GM23338 (cell line): Measurements from ENCODE around the gene CDH4. TPM values are rescaled to one million over a fixed set of nuclear protein-coding genes. Genes with fewer than 3 reads are reported as not detected.
A peak's percentile ranks its signal among the peaks of the same experiment; 100 is the strongest.

Experiments used
- ATAC-seq: fragments of 200-7000 bp; cut with Tn5 transposase; 3 replicates; pipeline ENCODE4 v1.9.1; 2020
- DNase-seq: peaks from one replicate; pipeline ENCODE4 v3.0.0-alpha.2; 2015; ENCODE audit warnings: low spot score
- H2AFZ ChIP-seq: fragments of 200-600 bp; sonication (generic); 2 replicates; pipeline ENCODE4 v1.8.0; 2016; ENCODE audit warnings: antibody characterized with exemption, mild to moderate bottlenecking, moderate library complexity
- H3F3A ChIP-seq: fragments of 200-600 bp; sonication (generic); replicated peaks from 2 replicates; pipeline ENCODE4 v1.8.0; 2017; ENCODE audit warnings: antibody characterized with exemption, mixed run types, low read depth
- H3K27ac ChIP-seq: fragments of 200-600 bp; sonication (generic); 2 replicates; pipeline ENCODE4 v1.6.1; 2016; ENCODE audit warnings: low read depth
- H3K27me3 ChIP-seq: fragments of 200-600 bp; sonication (generic); 2 replicates; pipeline ENCODE4 v1.8.0; 2016; ENCODE audit warnings: mild to moderate bottlenecking, mixed run types, moderate library complexity; ENCODE audit not compliant: insufficient read depth
- H3K36me3 ChIP-seq: fragments of 200-600 bp; sonication (generic); 2 replicates; pipeline ENCODE4 v1.8.0; 2016; ENCODE audit warnings: mild to moderate bottlenecking; ENCODE audit not compliant: insufficient read depth
- H3K4me1 ChIP-seq: fragments of 200-600 bp; sonication (generic); 2 replicates; pipeline ENCODE4 v1.8.0; 2016; ENCODE audit warnings: mild to moderate bottlenecking, moderate library complexity; ENCODE audit not compliant: insufficient read depth
- H3K4me2 ChIP-seq: fragments of 200-600 bp; sonication (generic); 2 replicates; pipeline ENCODE4 v1.7.1; 2017; ENCODE audit warnings: mixed run types
- H3K4me3 ChIP-seq: fragments of 200-600 bp; sonication (generic); 2 replicates; pipeline ENCODE4 v1.6.1; 2016; ENCODE audit warnings: mixed run types
- H3K79me2 ChIP-seq: fragments of 200-600 bp; sonication (generic); replicated peaks from 2 replicates; pipeline ENCODE4 v1.8.0; 2017; ENCODE audit warnings: mild to moderate bottlenecking; ENCODE audit not compliant: insufficient read depth
- H3K9me2 ChIP-seq: fragments of 200-600 bp; sonication (generic); 2 replicates; pipeline ENCODE4 v1.8.0; 2017; ENCODE audit not compliant: insufficient read depth
- H4K20me1 ChIP-seq: fragments of 200-600 bp; sonication (generic); replicated peaks from 2 replicates; pipeline ENCODE4 v1.8.0; 2017; ENCODE audit warnings: mild to moderate bottlenecking; ENCODE audit not compliant: insufficient read depth
- H3K27ac Mint-ChIP-seq: 2 replicates; pipeline ENCODE4 v1.8.0; 2020; ENCODE audit warnings: inconsistent platforms, mild to moderate bottlenecking, moderate library complexity, mixed read lengths
- H3K27me3 Mint-ChIP-seq: 3 replicates; pipeline ENCODE4 v1.8.0; 2022; ENCODE audit warnings: low read depth, mild to moderate bottlenecking, moderate library complexity, mixed read lengths, inconsistent platforms; ENCODE audit not compliant: insufficient read depth, poor library complexity
- H3K36me3 Mint-ChIP-seq: 3 replicates; pipeline ENCODE4 v1.8.0; 2021; ENCODE audit warnings: low read depth, mild to moderate bottlenecking, inconsistent platforms, moderate library complexity, mixed read lengths
- H3K4me1 Mint-ChIP-seq: 3 replicates; pipeline ENCODE4 v1.8.0; 2020; ENCODE audit warnings: mild to moderate bottlenecking, inconsistent platforms, mixed read lengths
- H3K4me3 Mint-ChIP-seq: 3 replicates; pipeline ENCODE4 v1.8.0; 2021; ENCODE audit warnings: moderate library complexity, mild to moderate bottlenecking, inconsistent platforms, mixed read lengths
- H3K9me3 Mint-ChIP-seq: 3 replicates; pipeline ENCODE4 v1.8.0; 2020; ENCODE audit warnings: moderate library complexity, mild to moderate bottlenecking, inconsistent platforms, mixed read lengths
- CREB1 ChIP-seq: fragments of 250-450 bp; sonication (Bioruptor Pico); IDR thresholded peaks from 2 replicates; pipeline ENCODE4 v1.5.0; 2020; ENCODE audit warnings: low read depth, mild to moderate bottlenecking, moderate library complexity
- CTCF ChIP-seq, 2 experiments: fragments of 200-600 bp in 1 of 2; sonication (generic) in 1 of 2; conservative IDR thresholded peaks; 2 replicates each; pipeline versions ENCODE4 v1.5.1 to v1.6.1; 2016 to 2017; ENCODE audit warnings: antibody characterized with exemption in 2 of 2, low read depth in 2 of 2, mild to moderate bottlenecking in 2 of 2, moderate library complexity in 1 of 2
- EZH2 ChIP-seq: fragments of 200-600 bp; sonication (generic); IDR thresholded peaks from one replicate; pipeline ENCODE4 v1.8.0; 2017; ENCODE audit warnings: antibody characterized with exemption, mild to moderate bottlenecking, low read depth; ENCODE audit not compliant: unreplicated experiment
- EZH2phosphoT487 ChIP-seq: fragments of 200-600 bp; sonication (generic); IDR thresholded peaks from one replicate; pipeline ENCODE4 v1.8.1; 2018; ENCODE audit warnings: antibody characterized with exemption; ENCODE audit not compliant: unreplicated experiment
- POLR2AphosphoS5 ChIP-seq: IDR thresholded peaks from 2 replicates; pipeline ENCODE4 v1.6.1; 2016; ENCODE audit warnings: antibody characterized with exemption, low read depth
- REST ChIP-seq: IDR thresholded peaks from one replicate; pipeline ENCODE4 v1.6.1; 2018; ENCODE audit warnings: antibody characterized with exemption; ENCODE audit not compliant: unreplicated experiment
- ZNF114 ChIP-seq: fragments of 250-450 bp; sonication (Bioruptor Pico); IDR thresholded peaks from 2 replicates; pipeline ENCODE4 v1.5.0; 2020; ENCODE audit warnings: mild to moderate bottlenecking, moderate library complexity
- ZNF331 ChIP-seq: fragments of 250-450 bp; sonication (Bioruptor Pico); IDR thresholded peaks from 2 replicates; pipeline ENCODE4 v1.5.0; 2020; ENCODE audit warnings: low read depth, mild to moderate bottlenecking, moderate library complexity
- polyA plus RNA-seq: library from polyadenylated mRNA; unstranded; fragments of >200 nt; fragmentation: Nextera tagmentation; extraction: Ambion mirVana; gene quantifications from 2 replicates; pipeline ENCODE4 v1.2.1, GENCODE V29; 2016
- total RNA-seq: library from RNA; depleted of rRNA; stranded (reverse); fragments of >200 nt; shearing (Covaris generic); gene quantifications from 2 replicates; pipeline ENCODE4 v1.2.3, GENCODE V29; 2014

The CDH4 gene
- total and polyA plus RNA-seq, 2 experiments from 2014 or later: 1.2 to 4.2 TPM

DNA sequence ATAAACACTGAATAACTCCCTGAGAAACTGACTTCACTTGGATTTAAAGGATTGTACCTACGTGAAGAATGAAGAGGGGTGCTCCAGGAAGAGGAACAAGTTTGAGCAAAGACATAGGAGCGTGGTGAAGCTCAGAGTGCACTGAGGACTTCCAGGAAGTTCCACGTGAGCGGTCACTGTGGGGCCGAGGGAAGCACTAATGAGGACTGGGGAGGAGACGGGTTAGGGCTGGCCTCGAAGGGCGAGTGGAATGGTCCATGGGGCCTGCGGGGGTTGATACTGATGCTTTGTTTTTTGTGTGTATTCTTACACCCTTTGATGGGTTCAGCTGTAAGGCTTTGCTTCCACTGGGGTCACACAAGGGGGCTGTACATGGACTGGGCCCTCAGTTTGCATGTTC, 91.9 kb downstream of the CDH4 start:
- H3K27ac ChIP-seq: no peak overlapping the region
- TF ChIP-seq ZNF114 (CRISPR knock-in tag): no peak
- TF ChIP-seq REST: no peak
- TF ChIP-seq CTCF (conservative IDR thresholded peaks at IDR 0.05; ENCODE audit: low read depth in 2 of 2): no peak
- no peak for TF ChIP-seq ZNF331 (CRISPR knock-in tag)
- no peak for TF ChIP-seq EZH2phosphoT487
- H3K4me1 Mint-ChIP-seq: peaks cover 24% of the 10 kb centered on the region
- no peaks in the 10 kb centered on the region for H3F3A ChIP-seq
- no peaks in the 10 kb centered on the region for H3K9me2 ChIP-seq
- DNase-seq: no peak
- peaks cover 19% of the 10 kb centered on the region; the same call in 1 of the 2 replicates for H3K27me3 ChIP-seq
- H3K36me3 ChIP-seq: no peaks in the 10 kb centered on the region
- no peak overlapping the region for H3K4me3 Mint-ChIP-seq
- ATAC-seq: no peak
- no peaks in the 10 kb centered on the region for H3K4me1 ChIP-seq
- H3K36me3 Mint-ChIP-seq: peaks cover 4% of the 10 kb centered on the region; the same call in 2 of the 3 replicates
- H3K4me2 ChIP-seq: no peak overlapping the region
- no peaks in the 10 kb centered on the region for H3K79me2 ChIP-seq
- no peak overlapping the region for H3K27ac Mint-ChIP-seq
- H2AFZ ChIP-seq: no peak overlapping the region
- no peak overlapping the region for H3K4me3 ChIP-seq
- peaks cover 11% of the 10 kb centered on the region for H3K27me3 Mint-ChIP-seq
- peaks cover 9% of the 10 kb centered on the region; the same call in 1 of the 3 replicates for H3K9me3 Mint-ChIP-seq
- H4K20me1 ChIP-seq: no peaks in the 10 kb centered on the region

DNA sequence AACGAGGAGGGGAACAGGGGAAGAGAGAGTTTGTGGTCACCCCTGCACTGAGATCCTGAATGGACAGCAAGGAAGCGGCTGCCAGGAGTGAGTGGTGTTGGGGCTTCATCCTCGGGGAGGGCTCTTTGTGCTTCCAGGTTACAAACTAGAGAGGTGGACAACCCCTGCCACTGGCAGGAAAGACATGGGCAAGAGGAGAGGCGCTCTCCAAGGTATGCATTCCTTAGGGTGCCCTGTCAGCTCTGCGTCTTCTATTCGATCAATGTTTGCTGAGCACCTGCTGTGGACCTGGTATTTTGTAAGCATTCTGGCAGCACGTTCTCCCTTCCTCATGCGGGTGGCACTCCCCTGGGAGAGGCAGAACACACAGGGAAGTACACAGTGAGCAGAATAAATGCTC, 93.6 kb downstream of the CDH4 start:
- Histone ChIP-seq H2AFZ (no peak overlapping the region), H4K20me1 (no peaks in the 10 kb centered on the region), H3K36me3 (no peaks in the 10 kb centered on the region), H3K79me2 (no peaks in the 10 kb centered on the region), H3K4me1 (peaks cover 7% of the 10 kb centered on the region; the same call in 1 of the 2 replicates), H3K4me2 (no peak overlapping the region), H3K9me2 (no peaks in the 10 kb centered on the region), H3K27ac (no peak overlapping the region), H3F3A (no peaks in the 10 kb centered on the region), H3K4me3 (no peak overlapping the region), H3K27me3 (peaks cover 13% of the 10 kb centered on the region; the same call in 1 of the 2 replicates)
- H3K27me3 Mint-ChIP-seq: peaks cover 19% of the 10 kb centered on the region
- ATAC-seq (peak; percentile 73), DNase-seq (no peak)
- TF ChIP-seq POLR2AphosphoS5: no peak
- TF ChIP-seq CREB1 (CRISPR knock-in tag): no peak
- TF ChIP-seq EZH2: no peak
- TF ChIP-seq REST: peak; percentile 68
- no peak overlapping the region for H3K4me3 Mint-ChIP-seq
- H3K9me3 Mint-ChIP-seq: peaks cover 9% of the 10 kb centered on the region; the same call in 1 of the 3 replicates
- peaks cover 4% of the 10 kb centered on the region; the same call in 2 of the 3 replicates for H3K36me3 Mint-ChIP-seq
- no peak overlapping the region for H3K27ac Mint-ChIP-seq
- H3K4me1 Mint-ChIP-seq: peaks cover 36% of the 10 kb centered on the region
